Nephron progenitor cell (in vitro differentiated cells): ENCODE data around the gene PRMT5.

Source experiments
- DNase-seq: peaks from one replicate; pipeline ENCODE4 v3.0.0; 2021
- H3K27ac Mint-ChIP-seq: 2 replicates; pipeline ENCODE4 v1.8.0; 2021; ENCODE audit warnings: mild to moderate bottlenecking, moderate library complexity, mixed read lengths
- H3K27me3 Mint-ChIP-seq: 2 replicates; pipeline ENCODE4 v1.8.0; 2021; ENCODE audit warnings: mild to moderate bottlenecking, low read depth, mixed read lengths; ENCODE audit not compliant: poor library complexity
- H3K36me3 Mint-ChIP-seq: 2 replicates; pipeline ENCODE4 v1.8.0; 2021; ENCODE audit warnings: low read depth, mixed read lengths
- H3K4me1 Mint-ChIP-seq: 2 replicates; pipeline ENCODE4 v1.8.0; 2021; ENCODE audit warnings: mixed read lengths
- H3K4me3 Mint-ChIP-seq: 2 replicates; pipeline ENCODE4 v1.8.0; 2021; ENCODE audit warnings: mild to moderate bottlenecking, moderate library complexity, mixed read lengths
- H3K9me3 Mint-ChIP-seq: 2 replicates; pipeline ENCODE4 v1.8.0; 2021; ENCODE audit warnings: mild to moderate bottlenecking, moderate library complexity, mixed read lengths
- TF ChIP-seq, protein P1 (sequence below): fragments of 200-600 bp; sonication (generic); IDR thresholded peaks from 2 replicates; pipeline ENCODE4 v1.5.0; 2021; ENCODE audit warnings: antibody characterized with exemption

Gene PRMT5

DNA sequence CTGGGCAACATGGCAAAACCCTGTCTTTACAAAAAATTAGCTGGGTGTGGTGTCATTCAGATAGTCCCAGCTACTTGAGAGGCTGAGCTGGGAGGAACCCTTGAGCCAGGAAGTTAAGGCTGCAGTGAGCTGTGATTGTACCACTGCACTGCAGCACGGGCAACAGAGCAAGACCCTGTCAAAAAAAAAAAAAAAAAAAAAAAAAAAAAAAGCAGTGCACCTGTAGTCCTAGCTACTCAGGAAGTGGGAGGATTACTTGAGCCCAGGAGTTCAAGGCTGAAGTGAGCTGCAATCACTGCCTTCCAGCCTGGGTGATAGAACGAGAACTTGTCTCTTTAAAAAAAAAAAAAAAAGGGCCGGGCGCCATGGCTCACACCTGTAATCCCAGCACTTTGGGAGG is 40.5 kb downstream of the PRMT5 start:
- Mint-ChIP-seq H3K27ac (no peak overlapping the region), H3K36me3 (peaks cover 4% of the 10 kb centered on the region), H3K27me3 (peaks cover 4% of the 10 kb centered on the region), H3K4me3 (no peak overlapping the region), H3K9me3 (no peaks in the 10 kb centered on the region), H3K4me1 (peaks cover 64% of the 10 kb centered on the region)
- DNase-seq, result no peak
- TF ChIP-seq, protein P1, sequence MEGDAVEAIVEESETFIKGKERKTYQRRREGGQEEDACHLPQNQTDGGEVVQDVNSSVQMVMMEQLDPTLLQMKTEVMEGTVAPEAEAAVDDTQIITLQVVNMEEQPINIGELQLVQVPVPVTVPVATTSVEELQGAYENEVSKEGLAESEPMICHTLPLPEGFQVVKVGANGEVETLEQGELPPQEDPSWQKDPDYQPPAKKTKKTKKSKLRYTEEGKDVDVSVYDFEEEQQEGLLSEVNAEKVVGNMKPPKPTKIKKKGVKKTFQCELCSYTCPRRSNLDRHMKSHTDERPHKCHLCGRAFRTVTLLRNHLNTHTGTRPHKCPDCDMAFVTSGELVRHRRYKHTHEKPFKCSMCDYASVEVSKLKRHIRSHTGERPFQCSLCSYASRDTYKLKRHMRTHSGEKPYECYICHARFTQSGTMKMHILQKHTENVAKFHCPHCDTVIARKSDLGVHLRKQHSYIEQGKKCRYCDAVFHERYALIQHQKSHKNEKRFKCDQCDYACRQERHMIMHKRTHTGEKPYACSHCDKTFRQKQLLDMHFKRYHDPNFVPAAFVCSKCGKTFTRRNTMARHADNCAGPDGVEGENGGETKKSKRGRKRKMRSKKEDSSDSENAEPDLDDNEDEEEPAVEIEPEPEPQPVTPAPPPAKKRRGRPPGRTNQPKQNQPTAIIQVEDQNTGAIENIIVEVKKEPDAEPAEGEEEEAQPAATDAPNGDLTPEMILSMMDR, result no peak

DNA sequence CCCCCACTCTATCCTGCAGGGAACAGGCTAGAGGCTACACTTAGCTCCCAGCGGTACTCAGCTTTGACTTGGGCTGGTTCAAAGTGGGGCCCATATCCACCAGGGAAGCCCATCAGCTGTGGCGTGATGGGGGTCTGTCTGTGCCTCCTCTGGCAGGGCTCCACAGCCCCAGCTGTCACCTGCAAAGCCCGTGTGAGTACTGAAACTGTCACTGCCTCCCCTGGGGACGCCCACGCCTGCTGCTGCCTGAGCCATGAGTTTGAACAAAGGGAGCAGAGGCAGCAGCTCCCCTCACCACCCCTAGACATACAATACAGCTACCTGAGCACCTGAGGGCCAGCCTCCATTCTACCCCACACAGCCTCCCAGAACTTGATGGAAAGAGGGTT is 41.2 kb downstream of the PRMT5 start:
- H3K4me3 Mint-ChIP-seq, result peak overlapping the region; percentile 94
- no peak overlapping the region for H3K27ac Mint-ChIP-seq
- peaks cover 4% of the 10 kb centered on the region for H3K27me3 Mint-ChIP-seq
- peaks cover 66% of the 10 kb centered on the region for H3K4me1 Mint-ChIP-seq
- H3K36me3 Mint-ChIP-seq, result peaks cover 4% of the 10 kb centered on the region
- no peaks in the 10 kb centered on the region for H3K9me3 Mint-ChIP-seq
- TF ChIP-seq, protein P1, result no peak
- no peak for DNase-seq

DNA sequence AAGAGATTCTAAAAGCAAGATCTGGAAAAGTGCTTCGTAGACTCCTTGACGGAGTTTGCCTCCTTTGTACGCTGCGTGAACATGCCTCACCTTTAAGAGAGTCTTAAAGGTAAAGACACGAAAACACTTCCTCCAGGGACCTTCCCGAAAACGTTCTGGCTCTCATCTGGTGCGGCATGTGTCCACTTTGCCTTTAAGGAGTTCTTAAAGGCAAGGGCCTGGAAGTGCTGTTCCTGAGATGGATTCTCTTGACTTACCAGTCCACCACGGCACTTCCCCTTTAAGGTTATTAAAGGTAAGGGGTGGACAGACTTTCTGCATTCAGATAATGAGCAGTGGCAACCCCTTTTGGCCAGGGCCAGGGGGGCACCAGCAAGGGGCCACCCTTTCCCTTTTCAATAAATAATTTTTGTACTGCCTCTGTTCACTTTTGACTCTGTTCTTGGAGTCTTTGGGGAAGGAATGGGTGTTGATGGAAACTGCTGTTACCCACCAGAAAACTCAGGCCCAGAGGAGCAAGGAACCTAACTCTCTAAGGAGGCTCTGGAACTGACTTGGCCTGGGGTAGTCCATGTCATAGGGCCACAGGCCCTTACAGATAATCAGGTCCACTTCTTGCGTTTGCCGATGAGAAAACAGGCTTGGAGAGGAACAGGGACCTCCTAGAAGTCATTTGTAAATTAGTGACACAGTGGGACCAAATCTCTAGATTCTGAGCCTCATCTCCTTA is 41.8 kb downstream of the PRMT5 start:
- H3K4me1 Mint-ChIP-seq, result peaks cover 66% of the 10 kb centered on the region

DNA sequence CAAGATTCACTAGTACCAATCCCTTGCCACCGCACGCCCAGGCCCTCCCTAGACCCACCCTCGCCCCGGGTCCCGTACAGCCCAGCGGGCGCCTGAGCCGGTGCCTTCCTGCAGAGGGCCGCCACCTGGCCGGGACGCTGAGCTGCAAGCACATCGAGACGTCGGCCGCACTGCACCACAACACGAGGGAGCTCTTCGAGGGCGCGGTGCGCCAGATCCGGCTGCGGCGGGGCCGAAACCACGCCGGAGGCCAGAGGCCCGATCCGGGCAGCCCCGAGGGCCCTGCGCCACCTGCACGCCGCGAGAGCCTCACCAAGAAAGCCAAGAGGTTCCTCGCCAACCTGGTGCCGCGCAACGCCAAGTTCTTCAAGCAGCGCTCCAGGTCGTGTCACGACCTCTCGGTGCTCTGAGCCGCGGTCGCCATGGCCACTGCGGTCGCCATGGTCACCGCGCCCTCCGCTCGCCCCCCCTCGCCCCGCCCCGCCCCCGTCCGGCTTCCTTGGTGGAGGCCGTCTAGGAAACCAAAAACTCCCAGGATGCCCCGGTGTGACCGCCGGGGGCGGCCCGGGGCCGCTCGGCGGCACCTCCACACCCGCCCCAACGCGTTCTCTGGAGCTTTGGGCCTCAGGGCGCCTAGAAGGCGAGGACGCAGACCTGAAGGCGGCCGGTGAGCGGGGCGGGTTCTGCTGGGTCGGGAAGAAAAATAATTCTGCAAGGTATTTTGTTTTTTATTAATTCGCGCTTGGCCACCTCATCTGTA is 42.5 kb downstream of the PRMT5 start:
- Mint-ChIP-seq H3K27me3 (peaks cover 4% of the 10 kb centered on the region), H3K4me1 (peaks cover 68% of the 10 kb centered on the region), H3K27ac (peak overlapping the region; percentile 99), H3K4me3 (peak overlapping the region; percentile 94), H3K9me3 (no peaks in the 10 kb centered on the region), H3K36me3 (no peaks in the 10 kb centered on the region)
- TF ChIP-seq, protein P1, result no peak
- DNase-seq, result peak; percentile 85

More for the DNA sequence above, 41.8 kb downstream of the PRMT5 start:
- Mint-ChIP-seq H3K4me3 (peak overlapping the region; percentile 94), H3K27me3 (peaks cover 4% of the 10 kb centered on the region), H3K36me3 (peaks cover 4% of the 10 kb centered on the region), H3K27ac (peak overlapping the region; percentile 99), H3K9me3 (no peaks in the 10 kb centered on the region)
- TF ChIP-seq, protein P1, result no peak
- peak; percentile 54 for DNase-seq

DNA sequence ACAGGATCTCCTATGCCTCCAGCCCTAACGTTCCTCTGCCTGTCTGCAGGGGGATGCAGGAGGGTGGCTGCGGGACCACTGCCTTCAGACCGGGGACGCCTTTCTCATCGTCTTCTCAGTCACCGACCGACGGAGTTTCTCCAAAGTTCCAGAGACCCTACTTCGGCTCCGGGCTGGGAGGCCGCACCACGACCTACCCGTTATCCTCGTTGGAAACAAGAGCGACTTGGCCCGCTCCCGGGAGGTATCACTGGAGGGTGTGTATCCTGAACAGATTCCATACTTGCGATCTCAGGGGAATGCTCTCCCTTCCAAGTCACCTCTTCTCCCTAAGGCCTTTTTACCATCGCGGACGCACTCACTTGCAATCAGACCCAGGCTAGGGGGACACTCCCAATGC is 43.2 kb downstream of the PRMT5 start:
- Mint-ChIP-seq H3K27me3 (peaks cover 4% of the 10 kb centered on the region), H3K4me3 (peak overlapping the region; percentile 94), H3K36me3 (no peaks in the 10 kb centered on the region), H3K4me1 (peaks cover 73% of the 10 kb centered on the region), H3K27ac (peak overlapping the region; percentile 92), H3K9me3 (no peaks in the 10 kb centered on the region)
- TF ChIP-seq, protein P1, result no peak
- no peak for DNase-seq
